HUDEP-2 (cell line): Measurements from ENCODE around the gene SDR42E2.

Experiments used
- DNase-seq, 76 experiments: peaks; one replicate each; lab custom pipeline; 2025; ENCODE audit not compliant: unreplicated experiment in 76 of 76; lab: John Stamatoyannopoulos, UW

SDR42E2 gene

GRCh38 chr16:22190081-22190775 is 27.9 kb downstream of the SDR42E2 start:
- DNase-seq, result peak in 61 of 76 experiments; percentile 76 to 100 (median 99)

- peak; percentile 80 to 100 (median 99) for DNase-seq
Observed at GRCh38 chr16:22190776-22191531, 28.6 kb downstream of the SDR42E2 start.

- DNase-seq, result peak in 44 of 76 experiments; percentile 11 to 74 (median 36)
Observed at GRCh38 chr16:22191532-22192260, 29.4 kb downstream of the SDR42E2 start.

GRCh38 chr16:22192261-22193062 is 30.2 kb downstream of the SDR42E2 start:
- peak in 74 of 76 experiments; percentile 7 to 90 (median 74) for DNase-seq

- no peak for DNase-seq
Observed at GRCh38 chr16:22193063-22193411, 30.7 kb downstream of the SDR42E2 start.

GRCh38 chr16:22194707-22195444 is 32.6 kb downstream of the SDR42E2 start:
- DNase-seq, result no peak

- no peak for DNase-seq
Observed at GRCh38 chr16:22195445-22195694, 33.1 kb downstream of the SDR42E2 start.

GRCh38 chr16:22195695-22196558 is 33.6 kb downstream of the SDR42E2 start:
- DNase-seq, result peak in 74 of 76 experiments; percentile 15 to 94 (median 76)

GRCh38 chr16:22196559-22197168 is 34.4 kb downstream of the SDR42E2 start:
- DNase-seq, result peak in 1 of 76 experiments; percentile 11

GRCh38 chr16:22198547-22199293 is 36.4 kb downstream of the SDR42E2 start:
- peak in 1 of 76 experiments; percentile 11 for DNase-seq

GRCh38 chr16:22202261-22202637 is 39.9 kb downstream of the SDR42E2 start:
- DNase-seq, result no peak

- no peak for DNase-seq
Observed at GRCh38 chr16:22203091-22203490, 40.8 kb downstream of the SDR42E2 start.

- no peak for DNase-seq
Observed at GRCh38 chr16:22204091-22204655, 41.9 kb downstream of the SDR42E2 start.

- DNase-seq, result no peak
Observed at GRCh38 chr16:22205577-22206012, 43.3 kb downstream of the SDR42E2 start.

GRCh38 chr16:22206013-22206841 is 43.9 kb downstream of the SDR42E2 start, which contains the start of gene EEF2K:
TSS of gene EEF2K (plus strand) at chr16:22206278. CDS start at chr16:22225730, 19,452 bp downstream.
- peak in 74 of 76 experiments; percentile 70 to 97 (median 90) for DNase-seq

- peak in 74 of 76 experiments; percentile 29 to 90 (median 78) for DNase-seq
Observed at GRCh38 chr16:22206842-22207714, 44.8 kb downstream of the SDR42E2 start.
